K562 (cell line): ENCODE results near the gene USH2A. TPM values are rescaled to one million over a fixed set of nuclear protein-coding genes. Genes with fewer than 3 reads are reported as not detected.

Source experiments
- ATAC-seq: fragments of 200-7000 bp; cut with Tn5 transposase; 3 replicates; pipeline ENCODE4 v1.9.1; 2020; ENCODE audit warnings: moderate library complexity
- BruUV-seq: library from RNA; stranded (reverse); fragments of 400-500 nt; replicated peaks from 2 replicates; lab custom pipeline; 2021; lab: Mats Ljungman, UMichigan
- CTCF ChIA-PET: fragments of 300-600 bp; formaldehyde crosslinking; extraction: SDS; loops from one replicate; lab custom pipeline; 2021; ENCODE audit warnings: low intra/inter-chr PET ratio; lab: Yijun Ruan, JAX
- POLR2A ChIA-PET: fragments of 300-600, 350-650 bp; sonication (Branson Sonifier 250); formaldehyde crosslinking; extraction: SDS; loops from one replicate; lab custom pipeline; 2021; ENCODE audit warnings: antibody characterized with exemption, inconsistent platforms; lab: Yijun Ruan, JAX
- DNase-seq, 4 experiments: peaks; one replicate each; pipeline versions ENCODE4 v3.0.0 to v3.0.0-alpha.2; 2011 to 2018; ENCODE audit warnings: low spot score in 3 of 4, mixed read lengths in 3 of 4; ENCODE audit errors: extremely low read depth in 1 of 4
- FAIRE-seq: peaks from 2 replicates; lab custom pipeline; 2011; peaks lifted over from hg19 to GRCh38; lab: Jason Lieb, UNC
- H2AFZ ChIP-seq: 2 replicates; pipeline ENCODE4 v1.6.0; 2011; ENCODE audit warnings: low read depth, low read length, control low read depth, inconsistent platforms
- H3K27ac ChIP-seq: fragments of 200-600 bp; 3 replicates; pipeline ENCODE4 v1.8.0; 2011; ENCODE audit warnings: low read depth, mild to moderate bottlenecking, control low read depth, inconsistent platforms, low read length, moderate library complexity, mixed read lengths; ENCODE audit errors: extremely low read depth
- H3K27me3 ChIP-seq, 2 experiments: fragments of 300-600 bp in 1 of 2; 2 replicates in 1 of 2; 3 replicates in 1 of 2; pipeline versions ENCODE4 v1.6.0 to v1.8.0; 2011; ENCODE audit warnings: inconsistent platforms in 2 of 2, low read length in 2 of 2, mild to moderate bottlenecking in 1 of 2, mixed read lengths in 1 of 2, moderate library complexity in 1 of 2; ENCODE audit not compliant: control insufficient read depth in 2 of 2, insufficient read depth in 2 of 2
- H3K36me3 ChIP-seq: fragments of 300-600 bp; 3 replicates; pipeline ENCODE4 v1.8.0; 2011; ENCODE audit warnings: mild to moderate bottlenecking, low read length, inconsistent platforms; ENCODE audit not compliant: control insufficient read depth, insufficient read depth
- H3K4me1 ChIP-seq, 2 experiments: fragments of 200-600 bp in 1 of 2; replicated peaks in 1 of 2; 2 replicates in 1 of 2; 3 replicates in 1 of 2; pipeline versions ENCODE4 v1.5.1 to v1.8.0; 2011; ENCODE audit warnings: inconsistent platforms in 2 of 2, low read length in 2 of 2, mild to moderate bottlenecking in 1 of 2, mixed read lengths in 1 of 2, moderate library complexity in 1 of 2; ENCODE audit not compliant: control insufficient read depth in 2 of 2, insufficient read depth in 2 of 2
- H3K4me2 ChIP-seq: 2 replicates; pipeline ENCODE4 v1.6.1; 2011; ENCODE audit warnings: low read length, control low read depth, inconsistent platforms, mixed read lengths; ENCODE audit not compliant: insufficient read depth
- H3K4me3 ChIP-seq: fragments of 200-600 bp; sonication (generic), shearing (Covaris generic); 2 replicates; pipeline ENCODE4 v1.5.1; 2016; ENCODE audit warnings: control low read depth, inconsistent platforms
- H3K79me2 ChIP-seq: fragments of 200-600 bp; 3 replicates; pipeline ENCODE4 v1.8.0; 2011; ENCODE audit warnings: low read length, inconsistent platforms; ENCODE audit not compliant: control insufficient read depth, insufficient read depth
- H3K9ac ChIP-seq, 2 experiments: 2 replicates each; pipeline versions ENCODE4 v1.6.0 to v1.6.1; 2011; ENCODE audit warnings: low read depth in 2 of 2, low read length in 2 of 2, control low read depth in 1 of 2, inconsistent platforms in 1 of 2, mild to moderate bottlenecking in 1 of 2, mixed read lengths in 1 of 2; ENCODE audit not compliant: insufficient read depth in 1 of 2
- H3K9me1 ChIP-seq: one replicate; pipeline ENCODE4 v1.6.0; 2011; ENCODE audit warnings: inconsistent platforms, mild to moderate bottlenecking, low read length, moderate library complexity; ENCODE audit not compliant: control insufficient read depth, insufficient read depth
- H3K9me3 ChIP-seq: replicated peaks from 2 replicates; pipeline ENCODE4 v1.5.1; 2011; ENCODE audit warnings: low read depth, low read length, inconsistent platforms; ENCODE audit not compliant: control insufficient read depth, insufficient read depth
- H4K20me1 ChIP-seq: replicated peaks from 2 replicates; pipeline ENCODE4 v1.6.1; 2011; ENCODE audit warnings: low read length, inconsistent platforms, mixed read lengths; ENCODE audit not compliant: control insufficient read depth, insufficient read depth
- ARID3A ChIP-seq: IDR thresholded peaks from 2 replicates; pipeline ENCODE4 v1.6.1; 2012; ENCODE audit warnings: low read depth, low read length, improper control_type of control experiment, borderline replicate concordance
- CEBPB ChIP-seq: fragments of 450-650 bp; IDR thresholded peaks from 2 replicates; pipeline ENCODE4 v1.6.1; 2016; ENCODE audit warnings: missing genetic modification characterization, missing compliant biosample characterization
- NR4A1 ChIP-seq, 2 experiments: fragments of 250-450 bp in 1 of 2; fragments of 450-650 bp in 1 of 2; sonication (Bioruptor Pico) in 1 of 2; IDR thresholded peaks; 2 replicates each; pipeline versions ENCODE4 v1.4.0 to v1.6.1; 2016 to 2020; ENCODE audit warnings: mild to moderate bottlenecking in 2 of 2, missing compliant biosample characterization in 1 of 2, missing genetic modification characterization in 1 of 2, moderate library complexity in 1 of 2
- POLR2AphosphoS5 ChIP-seq: IDR thresholded peaks from 2 replicates; pipeline ENCODE4 v1.6.1; 2011; ENCODE audit warnings: mild to moderate bottlenecking, low read depth, low read length, moderate library complexity; ENCODE audit not compliant: control insufficient read depth, insufficient read depth
- RFX7 ChIP-seq: fragments of 250-450 bp; sonication (Bioruptor Pico); IDR thresholded peaks from 2 replicates; pipeline ENCODE4 v1.5.1; 2021; ENCODE audit warnings: mild to moderate bottlenecking
- SMARCE1 ChIP-seq: fragments of 450-650 bp; IDR thresholded peaks from 2 replicates; pipeline ENCODE4 v1.7.1; 2016; ENCODE audit warnings: mild to moderate bottlenecking
- TAF1 ChIP-seq: IDR thresholded peaks from 2 replicates; pipeline ENCODE4 v1.6.1; 2011; ENCODE audit warnings: mild to moderate bottlenecking, low read length, moderate library complexity; ENCODE audit not compliant: insufficient read depth, control insufficient read depth, severe bottlenecking; ENCODE audit errors: extremely low read depth
- ZHX1 ChIP-seq: fragments of 150-350 bp; conservative IDR thresholded peaks from 2 replicates; pipeline ENCODE4 v1.6.1; 2014; ENCODE audit warnings: low read length
- ZNF408 ChIP-seq: fragments of 250-450 bp; sonication (Bioruptor Pico); IDR thresholded peaks from 2 replicates; pipeline ENCODE4 v1.4.0; 2020; ENCODE audit warnings: low read depth, mild to moderate bottlenecking, moderate library complexity
- WGBS: fragments of 100-300 bp; shearing (Covaris generic); methylation state at CpG from one replicate; pipeline ENCODE4 v1.1.6; 2016; ENCODE audit warnings: low coverage, mixed read lengths; ENCODE audit not compliant: insufficient coverage; ENCODE audit errors: missing lambda C conversion rate; 5-methylcytosine and 5-hydroxymethylcytosine counted together
- in situ Hi-C: fragments of 300-500 bp; cut with MboI; formaldehyde crosslinking; loops from 4 replicates; pipeline ENCODE4 v1.15.0; 2018; ENCODE audit warnings: inconsistent platforms, mixed read lengths
- intact Hi-C: fragments of 100-400 bp; cut with micrococcal nuclease; formaldehyde crosslinking; loops from 2 replicates; pipeline ENCODE4 v1.14.2; 2022
- polyA plus RNA-seq, 8 experiments: library from polyadenylated mRNA; depleted of rRNA in 4 of 8; stranded (reverse) in 5 of 8; unstranded in 3 of 8; fragments of >200 nt; fragmentation: Nextera tagmentation in 2 of 8; fragmentation: Illumina TruSeq in 1 of 8; extraction: Ambion mirVana in 2 of 8; extraction: Trizol in 1 of 8; gene quantifications; 2 replicates each; pipeline versions ENCODE4 v1.2.1 to v1.2.3, GENCODE V29; 2011 to 2014; ENCODE audit warnings: inconsistent platforms in 1 of 8, missing spikeins in 1 of 8
- total RNA-seq, 7 experiments: library from RNA; depleted of rRNA in 6 of 7; stranded (reverse); fragments of >200 nt in 6 of 7; fragmentation: Illumina TruSeq in 2 of 7; extraction: Trizol in 2 of 7; gene quantifications; 2 replicates each; pipeline versions ENCODE4 v1.2.1 to v1.2.3, GENCODE V29; 2011 to 2021; ENCODE audit warnings: low replicate concordance in 1 of 7

Gene USH2A
- total and polyA plus RNA-seq, 9 of the 15 experiments (the other 6 are each of a cell fraction or from before 2014, with no cell fraction given), result under 0.01 TPM; not detected in 7

GRCh38 chr1:216387782-216388181 is 35.5 kb downstream of the USH2A start:
- Histone ChIP-seq H3K9ac (no peak overlapping the region), H4K20me1 (no peaks in the 10 kb centered on the region), H3K4me3 (no peak overlapping the region), H3K4me2 (no peak overlapping the region), H3K36me3 (no peaks in the 10 kb centered on the region), H3K79me2 (no peaks in the 10 kb centered on the region), H3K27me3 (no peaks in the 10 kb centered on the region), H3K27ac (no peak overlapping the region), H2AFZ (no peak overlapping the region), H3K4me1 (no peaks in the 10 kb centered on the region), H3K9me1 (no peaks in the 10 kb centered on the region), H3K9me3 (no peaks in the 10 kb centered on the region; the same call in 1 of the 2 replicates)
- in situ Hi-C loops, result no loop called here
- no TSS peak for BruUV-seq
- CTCF ChIA-PET, result no interaction called here
- no peak for ATAC-seq
- no peak for TF ChIP-seq POLR2AphosphoS5
- no peak for TF ChIP-seq TAF1
- no peak for TF ChIP-seq RFX7 (CRISPR knock-in tag)
- TF ChIP-seq SMARCE1, result no peak
- TF ChIP-seq NR4A1 (CRISPR knock-in tag; IDR thresholded peaks at IDR 0.05), result no peak
- TF ChIP-seq NR4A1 (tag; IDR thresholded peaks at IDR 0.05), result no peak
- TF ChIP-seq ZNF408, result no peak
- POLR2A ChIA-PET, result no interaction called here
- no peak for DNase-seq
- no peak for FAIRE-seq
- 0% methylated on average over 2 of the region's 2 CpGs for WGBS
- intact Hi-C loops, result no loop called here

- Histone ChIP-seq H3K9me1 (no peaks in the 10 kb centered on the region), H3K27me3 (no peaks in the 10 kb centered on the region), H3K4me1 (no peaks in the 10 kb centered on the region), H3K4me3 (no peak overlapping the region), H3K9ac (no peak overlapping the region), H3K36me3 (no peaks in the 10 kb centered on the region), H3K4me2 (no peak overlapping the region), H4K20me1 (no peaks in the 10 kb centered on the region), H3K27ac (no peak overlapping the region), H3K9me3 (no peaks in the 10 kb centered on the region; the same call in 1 of the 2 replicates), H2AFZ (no peak overlapping the region), H3K79me2 (no peaks in the 10 kb centered on the region)
- ChIA-PET POLR2A (no interaction called here), CTCF (no interaction called here)
- DNase-seq (no peak), ATAC-seq (no peak), FAIRE-seq (no peak)
- 0% methylated on average over 1 of the region's 1 CpG for WGBS
- intact Hi-C loops, result no loop called here
- BruUV-seq, result no TSS peak
- in situ Hi-C loops, result no loop called here
- TF ChIP-seq CEBPB (tag) (no peak), ZHX1 (no peak), ARID3A (no peak)
Measured at GRCh38 chr1:216379441-216379840, 43.8 kb downstream of the USH2A start.
